Measurements from ENCODE around the gene WDR33. TPM values are rescaled to one million over a fixed set of nuclear protein-coding genes. Genes with fewer than 3 reads are reported as not detected.

The WDR33 gene
- total and polyA plus RNA-seq, 2 of the 4 experiments (the other 2 are of a cell fraction): 19.6 to 41.2 TPM

DNA sequence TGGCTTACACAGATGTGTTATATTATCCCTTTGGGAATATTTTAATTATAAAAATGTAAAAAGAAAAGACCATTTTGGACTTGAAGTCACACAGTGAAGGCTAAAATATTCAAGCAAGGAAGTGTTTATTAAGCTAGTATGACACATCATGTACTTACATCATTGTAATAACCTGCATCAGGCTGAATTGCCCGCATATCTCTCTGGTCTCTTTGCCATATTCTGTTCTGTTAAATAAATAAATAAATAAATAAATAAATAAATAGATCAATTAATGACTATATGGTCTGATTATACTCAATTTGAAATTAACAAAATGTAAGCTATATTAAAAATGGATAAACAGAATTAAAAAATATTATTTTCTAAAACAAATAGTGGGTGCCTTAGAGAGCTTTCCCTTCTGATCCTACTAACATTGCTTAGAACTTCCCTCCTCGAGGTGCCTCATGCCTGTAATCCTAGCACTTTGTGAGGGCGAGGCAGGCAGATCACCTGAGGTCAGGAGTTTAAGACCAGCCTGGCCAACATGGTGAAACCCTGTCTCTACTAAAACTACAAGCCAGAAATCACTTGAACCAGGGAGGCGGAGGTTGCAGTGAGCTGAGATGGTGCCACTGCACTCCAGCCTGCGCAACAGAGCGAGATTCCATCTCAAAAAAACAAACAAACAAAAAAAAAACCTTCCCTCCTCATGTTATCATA, 42.0 kb downstream of the WDR33 start:
- Histone ChIP-seq H3K18ac (ENCODE audit: low read depth, low read length) (peak overlapping the region; percentile 76; the same call in 1 of the 2 replicates), H3K9me3 (ENCODE audit: control insufficient read depth, insufficient read depth, low read length) (no peaks in the 10 kb centered on the region), H2AFZ (replicated peaks; ENCODE audit: low read length, poor library complexity) (no peak overlapping the region), H3K9ac (ENCODE audit: low read depth, low read length) (no peak overlapping the region), H3K36me3 (ENCODE audit: control insufficient read depth, insufficient read depth, low read length) (peaks cover 17% of the 10 kb centered on the region), H2BK15ac (ENCODE audit: low read depth, low read length) (no peak overlapping the region), H2BK20ac (ENCODE audit: low read depth, low read length) (no peak overlapping the region), H3K27ac (ENCODE audit: insufficient read depth, low read length) (peak overlapping the region; percentile 16; the same call in 1 of the 2 replicates), H3K27me3 (ENCODE audit: control insufficient read depth, insufficient read depth, low read length) (no peaks in the 10 kb centered on the region), H2BK5ac (ENCODE audit: low read depth, low read length, poor library complexity, severe bottlenecking) (peak overlapping the region; percentile 62), H2AK5ac (ENCODE audit: low read depth, low read length) (0 out of 2 replicates have a peak overlapping the region, but pooled peaks have one; percentile 61), H3K4me1 (ENCODE audit: control insufficient read depth, insufficient read depth, low read length) (peaks cover 16% of the 10 kb centered on the region), H4K8ac (ENCODE audit: low read depth in 2 of 2, low read length in 2 of 2) (no peak overlapping the region), H3K4ac (ENCODE audit: low read depth, low read length) (peak overlapping the region; percentile 45; the same call in 1 of the 2 replicates), H3K23ac (ENCODE audit: low read depth, low read length) (no peak overlapping the region), H3K14ac (replicated peaks; ENCODE audit: low read depth, low read length) (no peak overlapping the region), H3K79me1 (ENCODE audit: low read depth in 1 of 2, low read length in 2 of 2) (peaks cover 16 to 60% of the 10 kb centered on the region in 2 experiments; a peak in 3 of 4 replicates), H4K5ac (ENCODE audit: low read depth, low read length) (0 out of 2 replicates have a peak overlapping the region, but pooled peaks have one; percentile 47), H2AK9ac (replicated peaks; ENCODE audit: low read depth, low read length, poor library complexity) (no peak overlapping the region), H2BK120ac (ENCODE audit: low read depth, low read length) (no peak overlapping the region), H3K4me3 (ENCODE audit: insufficient read depth, low read depth, low read length) (no peak overlapping the region), H3K9me1 (ENCODE audit: insufficient read depth, low read length) (peaks cover 13% of the 10 kb centered on the region), H3K4me2 (ENCODE audit: low read depth, low read length) (no peak overlapping the region), H4K91ac (ENCODE audit: insufficient read depth, low read depth, low read length) (no peak overlapping the region), H4K20me1 (ENCODE audit: insufficient read depth, low read length) (peaks cover 36% of the 10 kb centered on the region), H3K56ac (ENCODE audit: extremely low read depth, insufficient read depth, low read length) (no peak overlapping the region)
- no peak for TF ChIP-seq MAZ (IDR thresholded peaks at IDR 0.05; ENCODE audit: borderline replicate concordance, low read depth, low read length)
- TF ChIP-seq POLR2A (IDR thresholded peaks at IDR 0.05; ENCODE audit: low read depth, low read length): no peak
- TF ChIP-seq CTCF (conservative IDR thresholded peaks at IDR 0.05; ENCODE audit: low read depth, low read length): no peak
- no peak for TF ChIP-seq ELK1 (IDR thresholded peaks at IDR 0.05; ENCODE audit: borderline replicate concordance, low read depth, low read length)
- TF ChIP-seq USF2 (IDR thresholded peaks at IDR 0.05; ENCODE audit: low read depth, low read length): no peak
- no peak for TF ChIP-seq RFX5 (IDR thresholded peaks at IDR 0.05; ENCODE audit: low read depth, low read length)
- no peak for TF ChIP-seq FOS (IDR thresholded peaks at IDR 0.05; ENCODE audit: low read depth, low read length)
- TF ChIP-seq BHLHE40 (IDR thresholded peaks at IDR 0.05; ENCODE audit: low read depth, low read length): no peak
- no peak for TF ChIP-seq CEBPB (IDR thresholded peaks at IDR 0.05; ENCODE audit: low read depth, low read length)
- no peak for TF ChIP-seq RAD21 (IDR thresholded peaks at IDR 0.05; ENCODE audit: low read length)
- dilution Hi-C loops (cut with HindIII; ENCODE audit: low sequenced_read_pairs, unreplicated experiment): no loop called here
- BruUV-seq (replicated peaks): no TSS peak
- peak; percentile 67 for DNase-seq
- WGBS, 2 experiments (ENCODE audit: extremely low coverage in 2 of 2, insufficient read length in 1 of 2): no CpG with 5 or more reads among the region's 6 CpGs
- POLR2A ChIA-PET (ENCODE audit: unreplicated experiment): no interaction called here
- intact Hi-C loops (cut with micrococcal nuclease): no loop called here
- no peak for ATAC-seq (ENCODE audit: low read depth)
- in situ Hi-C loops (cut with MboI; ENCODE audit: low sequenced_read_pairs): no loop called here
- CTCF ChIA-PET: interaction anchor here (0.9 kb wide), 1 partner anchor 10 kb away, joined by 3 read pairs; no protein-coding TSS in a partner anchor
